IMR-90 (cell line): ENCODE measurements around the gene NRIP1.

ENCODE experiments used
- CEBPB ChIP-seq: IDR thresholded peaks from 2 replicates; pipeline ENCODE4 v1.6.1; 2012; ENCODE audit warnings: low read depth, low read length, improper control_type of control experiment
- MAZ ChIP-seq: IDR thresholded peaks from 2 replicates; pipeline ENCODE4 v1.6.1; 2012; ENCODE audit warnings: low read depth, mild to moderate bottlenecking, low read length, improper control_type of control experiment, moderate library complexity, borderline replicate concordance
- MXI1 ChIP-seq: IDR thresholded peaks from 2 replicates; pipeline ENCODE4 v1.6.1; 2012; ENCODE audit warnings: low read depth, mild to moderate bottlenecking, low read length, moderate library complexity, borderline replicate concordance
- POLR2A ChIP-seq: IDR thresholded peaks from 2 replicates; pipeline ENCODE4 v1.6.1; 2012; ENCODE audit warnings: mild to moderate bottlenecking, low read depth, low read length
- RAD21 ChIP-seq: IDR thresholded peaks from 2 replicates; pipeline ENCODE4 v1.6.1; 2012; ENCODE audit warnings: low read length, improper control_type of control experiment
- RFX5 ChIP-seq: IDR thresholded peaks from 2 replicates; pipeline ENCODE4 v1.8.0; 2012; ENCODE audit warnings: low read depth, mild to moderate bottlenecking, low read length, moderate library complexity
- USF2 ChIP-seq: fragments of 150-350 bp; IDR thresholded peaks from 2 replicates; pipeline ENCODE4 v1.6.1; 2017; ENCODE audit warnings: mild to moderate bottlenecking, antibody characterized with exemption, low read length, low read depth
- TF ChIP-seq, protein P1 (sequence below): conservative IDR thresholded peaks from 2 replicates; pipeline ENCODE4 v1.5.1; 2012; ENCODE audit warnings: mild to moderate bottlenecking, low read depth, low read length, improper control_type of control experiment
- TF ChIP-seq, protein P2 (sequence below): fragments of 150-350 bp; IDR thresholded peaks from 2 replicates; pipeline ENCODE4 v1.6.1; 2016; ENCODE audit warnings: low read depth, mild to moderate bottlenecking, low read length, moderate library complexity, borderline replicate concordance

DNA sequence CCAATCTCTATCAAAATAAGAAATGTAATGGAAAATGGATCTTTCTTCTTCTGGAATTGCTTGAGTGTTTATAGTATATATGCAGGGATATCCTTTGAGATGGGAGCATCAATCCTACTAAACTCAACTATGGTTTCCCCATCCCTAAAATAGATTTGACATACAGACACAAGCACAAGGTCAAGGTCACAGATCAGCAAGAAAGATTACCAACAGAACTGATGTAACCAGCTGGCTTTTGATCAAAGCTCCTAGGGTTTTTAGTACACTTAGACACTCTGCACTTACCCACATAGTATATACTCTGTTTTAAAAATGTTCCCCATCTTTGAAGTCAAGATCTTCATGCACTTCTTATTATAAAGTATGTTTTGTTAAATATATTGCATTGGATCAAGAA lies 85.5 kb downstream of the NRIP1 start:
- TF ChIP-seq, protein P1, sequence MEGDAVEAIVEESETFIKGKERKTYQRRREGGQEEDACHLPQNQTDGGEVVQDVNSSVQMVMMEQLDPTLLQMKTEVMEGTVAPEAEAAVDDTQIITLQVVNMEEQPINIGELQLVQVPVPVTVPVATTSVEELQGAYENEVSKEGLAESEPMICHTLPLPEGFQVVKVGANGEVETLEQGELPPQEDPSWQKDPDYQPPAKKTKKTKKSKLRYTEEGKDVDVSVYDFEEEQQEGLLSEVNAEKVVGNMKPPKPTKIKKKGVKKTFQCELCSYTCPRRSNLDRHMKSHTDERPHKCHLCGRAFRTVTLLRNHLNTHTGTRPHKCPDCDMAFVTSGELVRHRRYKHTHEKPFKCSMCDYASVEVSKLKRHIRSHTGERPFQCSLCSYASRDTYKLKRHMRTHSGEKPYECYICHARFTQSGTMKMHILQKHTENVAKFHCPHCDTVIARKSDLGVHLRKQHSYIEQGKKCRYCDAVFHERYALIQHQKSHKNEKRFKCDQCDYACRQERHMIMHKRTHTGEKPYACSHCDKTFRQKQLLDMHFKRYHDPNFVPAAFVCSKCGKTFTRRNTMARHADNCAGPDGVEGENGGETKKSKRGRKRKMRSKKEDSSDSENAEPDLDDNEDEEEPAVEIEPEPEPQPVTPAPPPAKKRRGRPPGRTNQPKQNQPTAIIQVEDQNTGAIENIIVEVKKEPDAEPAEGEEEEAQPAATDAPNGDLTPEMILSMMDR = no peak
- TF ChIP-seq RFX5 = no peak
- no peak for TF ChIP-seq POLR2A
- TF ChIP-seq MAZ = no peak
- no peak for TF ChIP-seq RAD21
- TF ChIP-seq, protein P2, sequence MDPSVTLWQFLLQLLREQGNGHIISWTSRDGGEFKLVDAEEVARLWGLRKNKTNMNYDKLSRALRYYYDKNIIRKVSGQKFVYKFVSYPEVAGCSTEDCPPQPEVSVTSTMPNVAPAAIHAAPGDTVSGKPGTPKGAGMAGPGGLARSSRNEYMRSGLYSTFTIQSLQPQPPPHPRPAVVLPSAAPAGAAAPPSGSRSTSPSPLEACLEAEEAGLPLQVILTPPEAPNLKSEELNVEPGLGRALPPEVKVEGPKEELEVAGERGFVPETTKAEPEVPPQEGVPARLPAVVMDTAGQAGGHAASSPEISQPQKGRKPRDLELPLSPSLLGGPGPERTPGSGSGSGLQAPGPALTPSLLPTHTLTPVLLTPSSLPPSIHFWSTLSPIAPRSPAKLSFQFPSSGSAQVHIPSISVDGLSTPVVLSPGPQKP = no peak
- TF ChIP-seq CEBPB = no peak
- no peak for TF ChIP-seq MXI1
- no peak for TF ChIP-seq USF2
